ENCODE data around the gene NRTN.
"Not testable (repeated sequence)": the region's sequence is repeated elsewhere in the genome, so short reads cannot be mapped to it uniquely, and the experiment has no call there.

NRTN gene

DNA sequence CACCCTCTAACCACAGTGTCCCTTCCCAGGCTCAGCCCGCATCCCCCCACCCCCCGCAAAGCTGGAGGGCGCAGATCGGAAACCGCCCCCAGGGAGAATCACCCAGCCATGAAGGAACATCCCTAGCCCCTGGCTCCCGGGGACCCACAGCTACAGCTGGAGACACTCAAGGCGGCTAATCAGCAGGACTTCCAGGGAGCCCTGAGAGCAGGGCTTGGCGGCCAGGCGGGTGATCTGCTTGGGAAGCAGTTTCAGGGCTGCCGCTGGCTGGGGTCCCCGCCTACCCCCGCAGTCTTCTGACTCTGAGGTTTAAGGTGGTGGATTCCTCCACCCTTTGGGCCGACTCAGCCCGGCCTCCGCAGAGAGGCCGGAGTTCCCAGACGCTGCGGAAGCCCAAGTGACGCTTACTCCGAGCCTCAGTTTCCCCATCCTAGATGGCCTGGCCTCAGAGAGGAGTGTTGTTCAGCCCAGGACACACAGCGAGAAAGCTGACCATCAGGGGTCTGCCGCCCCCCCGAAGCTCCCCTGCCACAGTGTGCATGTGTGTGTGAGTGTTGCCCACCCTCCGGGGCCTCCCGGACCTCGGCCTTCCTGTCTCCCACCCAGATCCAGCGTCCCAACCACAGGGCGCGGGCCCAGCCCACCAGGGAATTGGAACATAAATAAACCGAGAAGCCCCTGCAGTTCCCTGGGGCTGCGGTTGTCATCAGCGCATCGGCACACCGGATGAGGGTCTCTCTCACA is 24.9 kb downstream of the NRTN start:
- no peak overlapping the region; the same call in 1 of the 2 replicates for H3K4me3 ChIP-seq (ENCODE audit: low read length)
- TF ChIP-seq ZNF274 (IDR thresholded peaks at IDR 0.05; ENCODE audit: low read depth, low read length): no peak

DNA sequence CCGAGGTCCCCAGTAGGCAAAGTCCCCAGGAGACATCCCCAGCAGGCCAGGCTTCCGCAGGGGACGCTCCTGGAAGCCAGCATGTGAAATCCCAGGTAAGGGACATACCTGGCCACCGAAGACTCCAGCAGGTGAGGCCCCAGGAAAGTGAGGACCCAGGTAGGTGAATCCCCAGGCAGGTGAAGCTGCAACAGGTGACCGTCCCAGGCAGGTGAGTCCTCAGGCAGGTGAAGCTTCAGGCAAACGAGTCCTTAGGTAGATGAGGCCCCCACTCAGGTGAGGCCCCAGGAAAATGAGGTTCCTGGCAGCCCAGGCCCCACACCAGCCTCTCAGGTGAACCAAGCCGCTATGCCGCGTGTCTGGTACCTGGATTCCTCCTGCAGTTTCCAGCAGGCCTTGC is 26.3 kb downstream of the NRTN start:
- no peak for TF ChIP-seq ZNF274 (IDR thresholded peaks at IDR 0.05; ENCODE audit: low read depth, low read length)
- H3K4me3 ChIP-seq (ENCODE audit: low read length): no peak overlapping the region

DNA sequence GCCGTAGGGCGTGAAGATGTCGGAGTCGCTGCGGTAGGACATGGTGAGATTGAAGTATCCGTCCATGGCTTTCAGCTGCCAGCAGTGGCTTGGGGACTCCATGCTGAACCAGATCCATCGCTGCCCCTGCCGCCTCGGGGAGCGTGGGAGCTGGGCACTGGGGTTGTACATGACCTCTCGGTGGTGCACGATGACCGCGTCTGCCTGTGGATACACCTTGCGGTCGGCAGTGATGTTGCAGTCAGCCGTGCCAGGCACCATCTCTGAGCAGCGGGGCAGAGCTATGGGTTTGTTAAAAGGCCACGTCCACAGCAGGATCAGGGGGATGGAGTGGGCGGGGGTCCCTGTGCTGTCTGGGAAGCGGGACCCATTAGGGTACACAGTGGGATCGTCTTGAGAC is 27.2 kb downstream of the NRTN start:
- no peak for TF ChIP-seq ZNF274 (IDR thresholded peaks at IDR 0.05; ENCODE audit: low read depth, low read length)
- no peak overlapping the region for H3K4me3 ChIP-seq (ENCODE audit: low read length)

DNA sequence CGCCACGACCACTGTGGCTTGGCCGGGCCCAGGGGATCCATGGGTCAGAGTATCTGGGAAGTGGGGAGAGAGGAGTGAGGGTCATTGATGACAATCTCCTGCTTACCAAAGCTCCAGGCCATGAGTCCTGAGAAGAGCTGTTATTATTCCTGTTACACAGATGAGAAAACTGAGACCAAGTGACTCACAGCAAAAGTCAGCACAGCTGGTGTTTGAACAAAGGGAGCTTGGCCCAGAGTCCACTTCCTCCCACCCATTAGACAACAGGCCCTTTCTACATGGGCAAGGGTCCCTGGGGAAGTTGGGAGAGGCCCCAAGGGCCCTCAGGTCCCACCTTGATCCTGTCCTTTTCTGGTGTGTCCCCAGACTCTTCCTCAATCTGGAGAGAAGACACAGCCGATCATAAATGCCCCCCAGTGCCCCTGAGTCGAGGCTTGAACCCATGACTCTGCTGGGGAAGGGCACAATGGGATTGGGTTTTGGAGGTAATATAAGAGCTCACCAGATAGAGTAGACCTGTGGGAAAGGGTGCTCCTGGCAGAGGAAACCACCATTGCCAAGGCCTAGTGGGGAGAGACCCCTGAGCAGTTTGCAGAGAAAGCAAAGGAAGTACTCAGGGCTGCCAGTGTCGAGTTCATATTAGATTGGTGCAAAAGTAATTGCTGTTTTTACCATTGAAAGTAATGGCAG is 27.8 kb downstream of the NRTN start:
- no peak for TF ChIP-seq ZNF274 (IDR thresholded peaks at IDR 0.05; ENCODE audit: low read depth, low read length)
- no peak overlapping the region for H3K4me3 ChIP-seq (ENCODE audit: low read length)

DNA sequence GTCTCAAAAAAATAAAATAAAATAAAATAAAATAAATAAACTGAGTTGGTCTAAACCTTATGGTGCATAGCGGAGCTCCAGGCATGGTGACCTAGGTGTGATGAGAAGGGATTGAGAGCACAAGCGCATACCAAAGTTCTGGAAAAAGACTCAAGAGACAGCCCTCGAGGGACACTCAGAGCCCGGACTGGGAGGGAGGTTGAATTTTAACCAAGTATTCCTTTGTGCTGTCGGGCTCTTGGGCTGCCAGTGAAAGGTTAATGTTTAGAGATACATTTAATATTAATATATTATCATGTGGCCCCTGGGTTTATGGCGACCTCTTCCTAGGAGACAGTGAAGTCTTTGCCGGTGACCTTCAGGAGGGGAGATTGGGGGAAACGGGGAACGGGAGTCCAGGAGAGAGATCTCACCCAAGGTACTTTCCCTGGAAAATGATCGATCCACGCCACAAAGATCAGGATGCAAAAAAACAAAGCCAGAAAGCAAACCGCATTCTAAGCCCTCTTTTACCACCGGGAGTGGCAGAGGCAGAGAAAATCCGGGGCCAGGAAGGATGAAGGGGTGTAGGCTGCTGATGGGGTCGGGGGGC is 33.0 kb downstream of the NRTN start:
- TF ChIP-seq ZNF274 (IDR thresholded peaks at IDR 0.05; ENCODE audit: low read depth, low read length): no peak

DNA sequence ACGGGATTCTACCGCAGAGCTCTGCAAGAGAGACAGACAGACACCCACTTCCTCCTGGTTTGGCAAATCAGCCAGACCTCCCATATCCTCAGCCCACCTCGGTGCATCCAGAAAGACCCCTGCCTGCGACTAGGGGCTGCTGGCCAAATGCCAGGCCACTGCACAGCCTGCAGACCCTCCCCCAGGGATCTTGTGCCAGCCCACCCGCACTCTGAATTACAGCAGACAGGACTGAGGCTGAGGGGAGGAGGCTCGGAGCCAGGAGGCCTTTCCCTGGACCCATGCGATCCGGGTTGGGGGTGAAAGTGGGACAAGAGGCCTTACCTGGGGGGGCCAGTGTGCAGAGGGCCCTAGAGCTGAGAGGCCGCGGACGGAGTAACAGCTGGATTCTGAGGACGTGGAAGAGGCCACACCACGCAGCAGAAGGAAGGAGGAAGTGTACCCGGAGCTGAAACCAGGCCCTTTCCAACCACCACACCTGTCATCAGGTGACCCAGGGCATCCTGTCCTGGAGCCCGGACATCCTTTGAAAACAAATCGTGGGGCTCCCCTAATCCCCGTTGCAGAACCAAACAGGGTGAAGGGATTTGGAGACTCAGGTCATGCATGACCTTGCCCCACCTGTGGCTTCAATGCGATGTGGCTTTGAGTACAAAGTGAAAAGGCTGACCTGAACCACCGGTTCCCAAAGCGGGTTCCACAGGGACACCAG is 33.6 kb downstream of the NRTN start:
- H3K4me3 ChIP-seq (ENCODE audit: low read length): no peak overlapping the region
- no peak for TF ChIP-seq ZNF274 (IDR thresholded peaks at IDR 0.05; ENCODE audit: low read depth, low read length)

More for the DNA sequence above, 33.0 kb downstream of the NRTN start:
- no peak overlapping the region for H3K4me3 ChIP-seq (ENCODE audit: low read length)

DNA sequence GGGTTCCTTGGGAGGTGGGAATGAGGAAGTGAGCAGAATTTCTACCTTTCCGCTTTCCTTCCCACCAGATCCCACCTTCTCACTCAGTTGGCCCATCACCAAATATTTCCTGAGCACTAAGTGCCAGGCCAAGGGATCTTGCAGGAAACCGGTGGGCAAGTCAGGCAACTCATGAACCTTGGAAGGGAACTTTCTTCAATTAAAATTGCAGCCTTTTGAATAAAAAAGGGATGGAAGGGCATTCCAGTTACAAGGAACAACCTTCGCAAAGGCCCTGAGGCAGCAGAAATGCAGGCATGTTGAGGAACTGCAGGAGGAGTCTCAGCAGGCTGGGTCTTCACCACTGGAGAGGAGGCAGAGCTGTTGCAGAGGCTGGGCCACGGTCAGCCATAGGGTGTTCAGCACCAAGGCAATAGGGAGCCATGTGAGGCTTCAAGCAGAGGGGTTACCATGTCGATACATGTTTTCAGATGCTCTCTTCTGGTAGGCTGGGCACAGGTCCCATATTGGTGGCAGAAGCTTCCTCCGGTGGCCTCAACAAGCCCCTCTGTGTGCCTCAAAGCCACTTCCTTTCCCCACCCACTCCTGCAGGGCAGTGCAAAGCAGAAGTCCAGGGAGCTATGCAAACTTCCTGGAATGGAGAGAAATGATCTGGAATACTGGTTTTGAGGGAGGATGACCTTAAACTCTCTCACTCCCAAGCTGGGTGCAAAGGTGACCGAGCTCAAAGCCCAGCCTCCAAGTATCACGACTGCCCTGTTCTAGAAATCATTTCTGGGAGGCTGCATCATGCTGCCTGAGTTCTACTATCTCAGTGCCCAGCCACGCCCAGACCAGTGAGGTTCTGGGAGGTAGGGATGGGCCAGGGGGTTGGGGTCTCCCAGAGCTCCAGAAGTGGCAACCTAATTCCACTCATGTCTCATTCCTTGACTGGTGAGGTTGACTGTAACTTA is 34.5 kb downstream of the NRTN start, which contains the start of gene FUT6:
Gene FUT6 (minus strand): TSS at position 638 of the 953 bp plus-strand sequence. CDS start 7,135 bp downstream, outside the sequence.
- TF ChIP-seq ZNF274 (IDR thresholded peaks at IDR 0.05; ENCODE audit: low read depth, low read length): no peak
- H3K4me3 ChIP-seq (ENCODE audit: low read length): no peak within 1 kb of the TSS

DNA sequence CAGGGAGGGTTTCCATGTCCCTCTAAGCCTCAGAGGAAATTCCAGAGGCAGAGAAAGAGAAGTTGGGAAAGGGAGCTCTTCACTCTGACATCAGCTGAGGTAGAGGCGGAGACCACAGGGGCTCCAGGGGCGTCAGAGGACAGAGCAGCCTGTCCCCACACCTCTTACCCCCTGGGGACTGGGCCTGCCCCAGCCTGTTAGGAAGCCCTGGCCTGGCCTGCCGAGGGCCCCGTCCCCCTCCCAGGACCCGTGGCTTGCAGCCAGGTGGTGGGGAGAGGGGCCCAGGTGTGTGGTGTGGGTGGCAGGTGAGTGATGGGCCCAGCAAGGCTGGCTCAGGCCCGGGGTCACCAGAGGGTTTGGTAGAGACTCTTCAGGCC is 36.9 kb downstream of the NRTN start:
- not testable (repeated sequence) for H3K4me3 ChIP-seq (ENCODE audit: low read length)

DNA sequence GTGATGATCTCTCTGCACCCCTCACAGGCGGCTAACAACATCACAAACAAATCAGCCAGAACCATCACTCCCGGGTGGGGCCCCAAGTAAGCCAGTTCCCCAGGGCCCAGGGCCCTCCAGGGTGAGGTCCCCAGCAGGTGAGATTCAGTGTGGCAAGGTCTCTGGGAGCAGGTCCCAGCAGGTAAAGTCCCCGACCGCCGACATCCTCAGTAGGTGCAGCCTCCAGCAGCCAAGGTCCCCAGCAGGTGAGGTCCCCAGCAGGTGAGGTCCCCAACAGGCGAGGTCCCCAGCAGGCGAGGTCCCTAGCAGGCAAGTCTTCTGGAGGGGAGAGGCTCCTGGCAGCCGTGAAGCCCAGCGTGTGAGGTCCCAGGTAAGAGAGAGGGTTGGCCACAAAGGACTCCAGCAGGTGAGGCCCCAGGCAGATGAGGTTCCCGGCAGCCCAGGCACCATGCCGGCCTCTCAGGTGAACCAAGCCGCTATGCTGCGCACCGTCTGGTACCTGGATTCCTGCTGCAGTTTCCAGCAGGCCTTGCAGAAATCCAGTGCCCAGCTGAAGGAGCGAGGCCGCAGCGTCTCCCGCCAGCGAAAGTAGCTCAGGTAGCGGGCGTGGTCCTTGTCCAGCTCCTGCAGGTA is 38.5 kb downstream of the NRTN start:
- TF ChIP-seq ZNF274 (IDR thresholded peaks at IDR 0.05; ENCODE audit: low read depth, low read length): no peak
- no peak overlapping the region for H3K4me3 ChIP-seq (ENCODE audit: low read length)

DNA sequence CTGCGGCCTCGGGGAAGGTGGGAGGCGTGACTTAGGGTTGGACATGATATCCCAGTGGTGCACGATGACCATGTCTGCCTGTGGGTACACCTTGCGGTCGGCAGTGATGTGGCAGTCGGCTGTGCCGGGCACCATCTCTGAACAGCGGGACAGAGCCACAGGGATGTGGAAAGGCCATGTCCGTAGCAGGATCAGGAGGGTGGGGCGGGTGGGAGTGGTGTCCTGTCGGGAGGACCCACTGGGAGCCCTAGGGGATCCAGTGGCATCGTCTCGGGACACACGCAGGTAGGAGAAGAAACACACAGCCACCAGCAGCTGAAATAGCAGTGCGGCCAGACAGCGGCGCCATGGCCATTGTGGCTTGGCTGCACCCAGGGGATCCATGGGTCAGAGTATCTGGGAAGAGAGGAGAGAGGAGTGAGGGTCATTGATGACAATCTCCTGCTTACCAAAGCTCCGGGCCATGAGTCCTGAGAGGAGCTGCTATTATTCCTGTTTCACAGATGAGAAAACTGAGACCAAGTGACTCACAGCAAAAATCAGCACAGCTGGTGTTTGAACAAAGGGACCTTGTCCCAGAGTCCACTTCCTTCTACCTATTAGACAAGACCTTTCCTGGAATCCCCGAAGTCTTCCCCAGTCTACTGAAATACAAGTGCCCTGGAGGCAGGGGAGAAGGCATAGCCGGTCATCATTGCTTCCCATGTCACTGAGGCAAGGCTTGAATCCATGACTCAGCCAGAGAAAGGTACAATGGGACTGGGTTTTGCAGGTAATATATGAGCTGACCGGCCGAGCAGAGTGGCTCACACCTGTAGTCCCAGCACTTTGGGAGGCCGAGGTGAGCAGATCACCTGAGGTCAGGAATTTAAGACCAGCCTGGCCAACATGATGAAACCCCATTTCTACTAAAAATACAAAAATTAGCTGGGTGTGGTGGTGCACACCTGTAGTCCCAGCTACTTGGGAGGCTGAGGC is 39.9 kb downstream of the NRTN start:
- TF ChIP-seq ZNF274 (IDR thresholded peaks at IDR 0.05; ENCODE audit: low read depth, low read length): no peak
- H3K4me3 ChIP-seq (ENCODE audit: low read length): no peak overlapping the region

DNA sequence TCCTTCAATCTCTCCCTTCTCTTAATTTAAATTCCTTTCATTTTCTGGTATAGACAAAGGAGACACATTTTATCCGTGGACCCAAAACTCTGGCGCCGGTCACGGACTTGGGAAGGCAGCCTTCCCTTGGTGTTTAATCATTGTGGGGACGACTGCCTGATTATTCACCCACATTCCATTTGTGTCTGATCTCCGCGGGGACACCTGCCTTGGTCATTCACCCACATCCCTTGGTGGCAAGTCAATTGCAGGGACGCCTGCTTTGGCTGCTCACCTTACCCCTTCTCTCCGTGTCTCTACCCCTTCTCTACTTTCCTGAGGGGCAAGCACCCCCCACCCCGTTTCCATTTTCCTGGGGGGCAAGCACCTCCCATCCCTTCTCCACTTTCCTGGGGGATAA is 43.0 kb downstream of the NRTN start:
- not testable (repeated sequence) for H3K4me3 ChIP-seq (ENCODE audit: low read length)

DNA sequence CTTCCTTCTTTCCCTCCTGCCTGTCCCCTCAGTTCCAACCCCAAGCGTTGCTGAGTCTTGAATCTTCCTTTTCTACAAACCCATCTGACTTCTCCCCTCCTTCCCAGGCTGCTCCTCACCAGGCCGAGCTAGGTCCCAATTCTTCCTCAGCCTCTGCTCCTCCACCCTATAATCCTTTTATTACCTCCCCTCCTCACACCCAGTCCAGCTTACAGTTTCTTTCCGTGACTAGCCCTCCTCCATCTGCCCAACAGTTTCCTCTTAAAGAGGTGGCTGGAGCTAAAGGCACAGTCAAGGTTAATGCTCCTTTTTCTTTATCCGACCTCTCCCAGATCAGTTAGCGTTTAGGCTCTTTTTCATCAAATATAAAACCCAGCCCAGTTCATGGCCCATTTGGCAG is 43.8 kb downstream of the NRTN start:
- H3K4me3 ChIP-seq (ENCODE audit: low read length): not testable (repeated sequence)
